Esophagus muscularis mucosa (tissue), 4 donors: Measurements from ENCODE around the gene SCN9A. TPM values are rescaled to one million over a fixed set of nuclear protein-coding genes. Genes with fewer than 3 reads are reported as not detected.

Source experiments
- DNase-seq: peaks from one replicate; pipeline ENCODE4 v3.0.0-alpha.2; 2017; ENCODE audit errors: extremely low spot score
- H3K27ac ChIP-seq, 4 donors: fragments of 200-600 bp; sonication (generic); replicated peaks in 1 of 4; 1 replicate in 3 of 4; 2 replicates in 1 of 4; pipeline ENCODE4 v1.5.1; 2016 to 2019; ENCODE audit warnings: mild to moderate bottlenecking in 1 of 4
- H3K27me3 ChIP-seq, 4 donors: fragments of 200-600 bp; sonication (generic); one replicate each; pipeline versions ENCODE4 v1.5.1 to v1.6.0; 2016 to 2019
- H3K36me3 ChIP-seq, 4 donors: fragments of 200-600 bp; sonication (generic); one replicate each; pipeline ENCODE4 v1.5.1; 2016 to 2019
- H3K4me1 ChIP-seq, 4 donors: fragments of 200-600 bp; sonication (generic); one replicate each; pipeline ENCODE4 v1.5.1; 2016 to 2019
- H3K4me3 ChIP-seq, 4 donors: fragments of 200-600 bp; sonication (generic); 1 replicate in 2 of 4; 2 replicates in 2 of 4; pipeline ENCODE4 v1.5.1; 2016 to 2019; ENCODE audit warnings: mild to moderate bottlenecking in 4 of 4, moderate library complexity in 1 of 4
- H3K9me3 ChIP-seq, 4 donors: fragments of 200-600 bp; sonication (generic); 1 replicate in 3 of 4; 2 replicates in 1 of 4; pipeline ENCODE4 v1.5.1; 2016 to 2019
- EP300 ChIP-seq: sonication (generic); formaldehyde crosslinking; IDR thresholded peaks from one replicate; pipeline ENCODE4 v1.6.1; 2017; ENCODE audit warnings: antibody characterized with exemption
- POLR2A ChIP-seq: fragments of 450-650 bp; IDR thresholded peaks from one replicate; pipeline ENCODE4 v1.6.1; 2017; ENCODE audit warnings: antibody characterized with exemption, moderate library complexity, mild to moderate bottlenecking, low read depth
- POLR2AphosphoS5 ChIP-seq, 2 donors: sonication (generic); formaldehyde crosslinking; IDR thresholded peaks; one replicate each; pipeline ENCODE4 v1.6.1; 2017; ENCODE audit warnings: antibody characterized with exemption in 2 of 2
- WGBS: methylation state at CpG from one replicate; pipeline ENCODE4 v1.1.5; 2018; 5-methylcytosine and 5-hydroxymethylcytosine counted together
- intact Hi-C: fragments of 100-400 bp; cut with DNase I; formaldehyde crosslinking; loops from one replicate; pipeline ENCODE4 v1.15.1; 2023
- total RNA-seq, 4 donors: library from RNA; depleted of rRNA; stranded (reverse); fragments of >200 nt; gene quantifications; one replicate each; pipeline versions ENCODE4 v1.1.0 to v1.2.1, GENCODE V29; 2016
- TF ChIP-seq, protein P1 (sequence below), 3 experiments: fragments of 200-600 bp in 2 of 3; fragments of 450-650 bp in 1 of 3; sonication (generic) in 2 of 3; IDR thresholded peaks; one replicate each; pipeline ENCODE4 v1.5.1; 2017 to 2019; ENCODE audit warnings: antibody characterized with exemption in 3 of 3, mild to moderate bottlenecking in 2 of 3, moderate library complexity in 1 of 3

Gene SCN9A
- total RNA-seq, 4 donors from 2014 or later, result 4.0 to 7.8 (median 5.2) TPM

DNA sequence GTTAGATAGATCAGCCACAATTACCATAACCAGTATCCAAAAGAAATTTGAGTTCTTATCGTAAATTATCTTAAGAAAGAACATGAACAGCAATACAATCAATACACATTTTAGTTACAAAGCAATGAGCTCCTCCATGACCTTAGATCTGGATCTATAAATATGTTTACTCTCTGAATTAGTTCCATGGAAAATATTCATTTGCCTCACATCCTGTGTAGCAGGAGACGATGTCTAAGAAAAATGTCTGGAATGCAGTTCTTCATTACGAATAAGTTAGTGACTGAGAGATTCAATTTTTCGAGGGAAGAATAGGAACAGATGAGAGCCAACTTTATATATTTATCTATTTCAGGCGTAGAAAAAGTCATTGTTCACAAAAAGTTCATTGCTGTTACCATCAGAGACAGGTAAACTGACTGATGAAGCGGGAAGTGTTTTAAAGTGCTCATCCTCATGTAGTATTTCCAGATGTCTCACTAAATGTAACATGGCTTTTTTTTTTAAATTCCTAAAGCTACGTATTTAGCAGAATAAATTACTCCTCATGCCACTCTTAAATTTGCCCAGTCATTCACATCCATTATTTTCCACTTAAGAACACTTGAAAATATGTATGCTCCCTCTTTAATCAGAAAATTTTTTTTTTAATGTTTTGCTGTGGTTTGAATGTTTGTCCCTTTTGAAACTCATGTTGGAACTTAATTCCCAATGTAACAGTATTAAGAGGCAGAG, 141.5 kb downstream of the SCN9A start:
- Histone ChIP-seq H3K36me3 (no peaks in the 10 kb centered on the region), H3K9me3 (no peaks in the 10 kb centered on the region), H3K27me3 (no peaks in the 10 kb centered on the region), H3K4me3 (no peak overlapping the region), H3K27ac (no peak overlapping the region), H3K4me1 (no peaks in the 10 kb centered on the region)
- WGBS, result 50% methylated on average over 7 of the region's 7 CpGs
- TF ChIP-seq POLR2A (no peak), EP300 (no peak), POLR2AphosphoS5 (IDR thresholded peaks at IDR 0.05) (no peak)
- TF ChIP-seq, protein P1, sequence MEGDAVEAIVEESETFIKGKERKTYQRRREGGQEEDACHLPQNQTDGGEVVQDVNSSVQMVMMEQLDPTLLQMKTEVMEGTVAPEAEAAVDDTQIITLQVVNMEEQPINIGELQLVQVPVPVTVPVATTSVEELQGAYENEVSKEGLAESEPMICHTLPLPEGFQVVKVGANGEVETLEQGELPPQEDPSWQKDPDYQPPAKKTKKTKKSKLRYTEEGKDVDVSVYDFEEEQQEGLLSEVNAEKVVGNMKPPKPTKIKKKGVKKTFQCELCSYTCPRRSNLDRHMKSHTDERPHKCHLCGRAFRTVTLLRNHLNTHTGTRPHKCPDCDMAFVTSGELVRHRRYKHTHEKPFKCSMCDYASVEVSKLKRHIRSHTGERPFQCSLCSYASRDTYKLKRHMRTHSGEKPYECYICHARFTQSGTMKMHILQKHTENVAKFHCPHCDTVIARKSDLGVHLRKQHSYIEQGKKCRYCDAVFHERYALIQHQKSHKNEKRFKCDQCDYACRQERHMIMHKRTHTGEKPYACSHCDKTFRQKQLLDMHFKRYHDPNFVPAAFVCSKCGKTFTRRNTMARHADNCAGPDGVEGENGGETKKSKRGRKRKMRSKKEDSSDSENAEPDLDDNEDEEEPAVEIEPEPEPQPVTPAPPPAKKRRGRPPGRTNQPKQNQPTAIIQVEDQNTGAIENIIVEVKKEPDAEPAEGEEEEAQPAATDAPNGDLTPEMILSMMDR (IDR thresholded peaks at IDR 0.05), result no peak
- DNase-seq, result no peak
- intact Hi-C loops, result no loop called here

DNA sequence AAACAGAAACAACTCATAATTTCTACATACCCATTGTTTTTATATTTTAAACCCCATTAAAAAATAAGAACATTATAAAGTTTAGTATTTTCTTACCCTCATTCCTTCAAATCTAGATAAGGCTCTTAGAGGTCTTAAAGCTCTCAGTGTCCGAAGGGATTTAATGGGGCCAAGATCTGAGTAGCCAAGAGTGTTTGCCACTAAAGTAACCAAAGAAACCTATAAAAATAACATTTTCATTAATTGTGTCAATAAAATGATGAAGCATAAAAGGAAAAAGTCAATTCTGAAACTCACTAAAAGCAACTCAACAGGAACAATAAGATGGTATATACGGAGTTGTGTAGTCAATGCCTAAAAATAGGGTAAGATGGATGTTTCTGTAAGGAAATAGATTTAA, 142.5 kb downstream of the SCN9A start:
- Histone ChIP-seq H3K27me3 (no peaks in the 10 kb centered on the region), H3K36me3 (no peaks in the 10 kb centered on the region), H3K27ac (no peak overlapping the region), H3K4me3 (no peak overlapping the region), H3K4me1 (no peaks in the 10 kb centered on the region), H3K9me3 (no peaks in the 10 kb centered on the region)
- intact Hi-C loops, result no loop called here
- 88% methylated on average over 2 of the region's 2 CpGs for WGBS
- TF ChIP-seq POLR2A (no peak), POLR2AphosphoS5 (IDR thresholded peaks at IDR 0.05) (no peak), EP300 (no peak)
- TF ChIP-seq, protein P1 (IDR thresholded peaks at IDR 0.05), result no peak
- no peak for DNase-seq

DNA sequence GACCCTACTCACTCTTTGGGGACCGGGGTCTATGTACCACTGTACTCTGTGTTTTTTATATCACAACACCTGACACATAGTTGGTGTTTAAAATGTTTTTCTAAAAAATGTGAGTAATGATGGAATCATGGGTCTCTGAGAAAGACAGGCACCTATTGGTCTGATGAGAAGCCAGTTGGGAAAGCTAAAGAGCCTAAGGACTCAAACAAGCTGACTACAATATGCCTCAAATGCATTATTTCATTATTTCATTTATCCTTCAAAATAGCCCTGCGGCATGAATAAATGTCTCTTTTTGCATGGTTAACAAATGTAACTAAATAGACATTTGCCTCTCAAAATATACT, 145.0 kb downstream of the SCN9A start:
- Histone ChIP-seq H3K27ac (no peak overlapping the region), H3K27me3 (no peaks in the 10 kb centered on the region)
- WGBS, result 49% methylated on average over 2 of the region's 2 CpGs

DNA sequence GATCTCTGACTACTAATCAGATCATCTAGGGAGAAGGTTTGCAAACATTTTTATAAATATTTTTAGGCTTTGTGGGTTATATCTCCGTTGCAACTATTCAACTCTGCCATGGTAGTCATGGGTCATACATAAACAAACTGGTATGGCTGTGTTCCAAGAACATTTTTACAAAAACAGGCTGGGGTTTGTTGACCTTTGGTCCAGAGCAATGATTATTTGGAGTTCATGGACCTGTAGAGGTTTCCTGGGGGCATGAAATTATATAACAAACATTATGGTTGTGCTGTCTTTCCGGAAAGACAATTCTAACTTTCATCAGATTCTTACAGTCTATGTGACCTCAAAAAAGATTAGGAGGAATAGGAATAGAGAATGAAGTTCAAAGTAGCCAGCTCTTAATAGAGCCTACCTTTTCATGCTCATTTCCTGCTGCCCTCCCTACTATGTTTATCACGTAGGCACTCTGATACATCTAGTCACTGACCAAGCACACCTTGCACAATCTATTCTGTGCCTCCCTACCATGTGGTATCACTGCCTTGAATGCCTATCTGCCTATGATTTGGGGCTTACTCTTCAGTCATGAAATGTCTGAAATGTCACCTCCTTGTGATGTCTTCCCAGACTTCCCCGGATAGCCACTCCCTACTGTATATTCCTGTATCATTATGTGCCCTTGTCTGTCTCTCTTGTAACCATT, 145.6 kb downstream of the SCN9A start:
- intact Hi-C loops, result no loop called here
- Histone ChIP-seq H3K9me3 (no peaks in the 10 kb centered on the region), H3K4me1 (no peaks in the 10 kb centered on the region), H3K27ac (no peak overlapping the region), H3K27me3 (no peaks in the 10 kb centered on the region), H3K4me3 (no peak overlapping the region), H3K36me3 (no peaks in the 10 kb centered on the region)
- DNase-seq, result no peak
- 57% methylated on average over 4 of the region's 4 CpGs for WGBS
- TF ChIP-seq, protein P1 (IDR thresholded peaks at IDR 0.05), result no peak
- TF ChIP-seq EP300 (no peak), POLR2AphosphoS5 (IDR thresholded peaks at IDR 0.05) (no peak), POLR2A (no peak)

More for the DNA sequence above, 145.0 kb downstream of the SCN9A start:
- H3K9me3 ChIP-seq, result no peaks in the 10 kb centered on the region
- no peak overlapping the region for H3K4me3 ChIP-seq
- TF ChIP-seq, protein P1 (IDR thresholded peaks at IDR 0.05), result no peak
- TF ChIP-seq EP300, result no peak
- TF ChIP-seq POLR2AphosphoS5 (IDR thresholded peaks at IDR 0.05), result no peak
- TF ChIP-seq POLR2A, result no peak
- intact Hi-C loops, result no loop called here
- DNase-seq, result no peak
- no peaks in the 10 kb centered on the region for H3K4me1 ChIP-seq
- no peaks in the 10 kb centered on the region for H3K36me3 ChIP-seq
